Thoracic aorta (tissue), 2 donors: ENCODE measurements around the gene ZBTB16. TPM values are rescaled to one million over a fixed set of nuclear protein-coding genes. Genes with fewer than 3 reads are reported as not detected.
A peak's percentile ranks its signal among the peaks of the same experiment; 100 is the strongest.

Experiments used
- ATAC-seq: fragments of 150-250 bp; one replicate; pipeline ENCODE4 v1.8.0; 2017; ENCODE audit warnings: low read depth; ENCODE audit not compliant: insufficient number of reproducible peaks, low FRiP score
- DNase-seq: peaks from one replicate; pipeline ENCODE4 v3.0.0-alpha.2; 2020; ENCODE audit warnings: low spot score
- H3K27ac ChIP-seq, 2 donors: fragments of 200-600 bp; sonication (generic); 1 replicate in 1 of 2; 2 replicates in 1 of 2; pipeline ENCODE4 v1.5.1; 2016; ENCODE audit warnings: mild to moderate bottlenecking in 2 of 2, moderate library complexity in 2 of 2
- H3K27me3 ChIP-seq: fragments of 200-600 bp; sonication (generic); replicated peaks from 2 replicates; pipeline ENCODE4 v1.6.0; 2016; ENCODE audit warnings: mild to moderate bottlenecking; ENCODE audit not compliant: insufficient read depth
- H3K36me3 ChIP-seq: fragments of 200-600 bp; sonication (generic); one replicate; pipeline ENCODE4 v1.5.1; 2016
- H3K4me1 ChIP-seq, 2 donors: fragments of 200-600 bp; sonication (generic); 1 replicate in 1 of 2; 2 replicates in 1 of 2; pipeline versions ENCODE4 v1.5.1 to v1.6.0; 2016; ENCODE audit warnings: low read depth in 2 of 2, mild to moderate bottlenecking in 1 of 2; ENCODE audit not compliant: control insufficient read depth in 1 of 2
- H3K4me3 ChIP-seq: fragments of 200-600 bp; sonication (generic); 2 replicates; pipeline ENCODE4 v1.5.1; 2016; ENCODE audit warnings: mild to moderate bottlenecking
- H3K9me3 ChIP-seq: fragments of 200-600 bp; sonication (generic); 2 replicates; pipeline ENCODE4 v1.5.1; 2016
- total RNA-seq, 2 donors: library from RNA; depleted of rRNA; stranded (reverse); fragments of >200 nt; gene quantifications; one replicate each; pipeline versions ENCODE4 v1.1.0 to v1.2.3, GENCODE V29; 2016
- TF ChIP-seq, protein P1 (sequence below): fragments of 200-600 bp; sonication (generic); IDR thresholded peaks from one replicate; pipeline ENCODE4 v1.5.1; 2019; ENCODE audit warnings: antibody characterized with exemption

ZBTB16 gene
- total RNA-seq, 2 donors from 2014 or later, result 314 to 545 TPM

DNA sequence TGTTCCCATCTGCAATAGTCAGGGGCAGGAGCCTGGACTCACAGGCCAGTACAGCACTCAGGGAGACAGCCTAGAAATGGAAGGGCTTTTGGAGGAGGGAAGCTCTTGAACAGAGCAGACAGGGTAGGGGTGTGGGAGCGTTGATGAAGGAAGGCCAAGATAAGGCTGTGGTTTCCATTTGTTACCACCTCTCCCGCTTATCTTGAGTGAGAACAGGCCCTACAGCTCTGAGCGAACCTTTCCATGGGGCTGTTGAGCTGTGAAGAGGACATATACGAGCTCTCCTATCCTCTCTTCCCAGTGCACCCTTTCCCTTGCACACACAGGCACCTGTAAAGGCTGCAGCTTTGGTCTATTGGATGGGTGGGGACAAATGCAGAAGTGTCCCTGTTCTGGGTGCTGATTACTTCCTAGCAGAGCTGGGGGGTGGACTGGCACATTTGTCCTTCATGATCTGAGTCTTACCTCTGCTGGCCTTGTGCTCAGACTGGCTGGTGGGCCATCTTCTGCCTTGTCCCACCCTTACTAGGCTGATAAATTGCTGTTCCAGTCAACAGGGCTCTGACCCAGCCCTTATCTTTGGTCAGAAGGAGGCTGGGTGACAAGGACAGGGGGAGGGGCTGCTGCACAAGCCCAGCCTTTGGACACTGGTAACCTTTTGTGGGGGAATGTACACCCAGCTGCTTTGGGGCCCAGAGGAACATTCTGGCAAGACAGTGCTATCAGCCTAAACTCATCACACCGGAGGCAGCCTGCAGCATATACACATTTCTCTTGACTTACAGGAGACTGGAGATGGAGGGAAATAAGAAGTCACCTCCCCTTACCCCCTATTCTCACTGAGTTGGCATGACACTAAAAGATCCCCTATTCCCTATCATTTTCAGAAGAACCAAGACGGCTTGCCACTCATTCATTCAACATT, 156.6 kb downstream of the ZBTB16 start:
- H3K27me3 ChIP-seq, result no peaks in the 10 kb centered on the region
- peaks cover 25% of the 10 kb centered on the region for H3K36me3 ChIP-seq
- TF ChIP-seq, protein P1, sequence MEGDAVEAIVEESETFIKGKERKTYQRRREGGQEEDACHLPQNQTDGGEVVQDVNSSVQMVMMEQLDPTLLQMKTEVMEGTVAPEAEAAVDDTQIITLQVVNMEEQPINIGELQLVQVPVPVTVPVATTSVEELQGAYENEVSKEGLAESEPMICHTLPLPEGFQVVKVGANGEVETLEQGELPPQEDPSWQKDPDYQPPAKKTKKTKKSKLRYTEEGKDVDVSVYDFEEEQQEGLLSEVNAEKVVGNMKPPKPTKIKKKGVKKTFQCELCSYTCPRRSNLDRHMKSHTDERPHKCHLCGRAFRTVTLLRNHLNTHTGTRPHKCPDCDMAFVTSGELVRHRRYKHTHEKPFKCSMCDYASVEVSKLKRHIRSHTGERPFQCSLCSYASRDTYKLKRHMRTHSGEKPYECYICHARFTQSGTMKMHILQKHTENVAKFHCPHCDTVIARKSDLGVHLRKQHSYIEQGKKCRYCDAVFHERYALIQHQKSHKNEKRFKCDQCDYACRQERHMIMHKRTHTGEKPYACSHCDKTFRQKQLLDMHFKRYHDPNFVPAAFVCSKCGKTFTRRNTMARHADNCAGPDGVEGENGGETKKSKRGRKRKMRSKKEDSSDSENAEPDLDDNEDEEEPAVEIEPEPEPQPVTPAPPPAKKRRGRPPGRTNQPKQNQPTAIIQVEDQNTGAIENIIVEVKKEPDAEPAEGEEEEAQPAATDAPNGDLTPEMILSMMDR, result no peak
- H3K4me3 ChIP-seq, result no peak overlapping the region
- peaks cover 50 to 92% of the 10 kb centered on the region in 2 donors for H3K4me1 ChIP-seq
- H3K27ac ChIP-seq, result peak overlapping the region in 1 of 2 donors; percentile 13
- ATAC-seq, result no peak
- no peaks in the 10 kb centered on the region for H3K9me3 ChIP-seq
- DNase-seq, result no peak

DNA sequence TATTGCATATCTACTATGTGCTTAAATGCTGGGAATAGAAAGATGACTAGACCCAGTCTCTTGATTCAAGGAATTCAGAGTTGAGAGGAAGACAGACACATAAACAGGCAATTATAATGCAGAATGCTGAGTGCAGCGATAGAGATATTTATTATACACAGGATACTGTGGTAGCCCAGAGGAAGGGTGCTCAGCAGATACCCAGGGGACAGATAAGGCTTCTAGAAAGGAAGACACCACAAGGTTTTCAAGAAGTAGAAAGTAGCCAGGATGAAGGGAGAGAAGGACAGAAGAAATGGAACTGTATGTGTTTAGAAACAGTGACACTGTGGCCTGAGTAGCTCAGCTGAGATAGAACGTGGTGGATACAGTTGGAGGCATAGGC, 157.3 kb downstream of the ZBTB16 start:
- TF ChIP-seq, protein P1, result no peak
- H3K9me3 ChIP-seq, result no peaks in the 10 kb centered on the region
- peaks cover 24% of the 10 kb centered on the region for H3K36me3 ChIP-seq
- DNase-seq (no peak), ATAC-seq (no peak)
- peaks cover 50 to 93% of the 10 kb centered on the region in 2 donors for H3K4me1 ChIP-seq
- H3K27me3 ChIP-seq, result no peaks in the 10 kb centered on the region
- peak overlapping the region in 1 of 2 donors; percentile 7 for H3K27ac ChIP-seq
- H3K4me3 ChIP-seq, result no peak overlapping the region

DNA sequence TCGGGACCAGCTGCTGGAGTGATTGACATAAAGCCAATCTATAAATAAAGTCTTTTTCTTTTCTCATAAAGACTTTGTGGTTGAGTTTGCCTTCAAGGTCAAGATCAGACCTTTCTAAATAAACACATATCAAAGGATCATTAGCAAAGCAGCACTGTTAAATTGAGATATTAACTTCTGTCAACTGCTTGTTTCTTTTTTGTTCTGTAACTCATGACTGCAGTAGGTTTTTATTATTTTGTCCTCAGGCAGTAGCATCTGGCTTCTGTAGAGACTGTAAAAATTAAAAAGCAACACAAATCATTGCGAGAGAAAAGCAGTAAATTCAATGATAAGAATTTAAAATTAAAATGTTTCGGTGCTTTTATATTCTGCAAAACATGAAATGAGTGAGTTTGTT, 159.0 kb downstream of the ZBTB16 start:
- Histone ChIP-seq H3K27ac (peak overlapping the region in 1 of 2 donors; percentile 79), H3K4me1 (peaks cover 50 to 95% of the 10 kb centered on the region in 2 donors), H3K36me3 (peaks cover 25% of the 10 kb centered on the region), H3K27me3 (no peaks in the 10 kb centered on the region), H3K4me3 (no peak overlapping the region), H3K9me3 (no peaks in the 10 kb centered on the region)
- ATAC-seq, result no peak
- DNase-seq, result no peak
- TF ChIP-seq, protein P1, result no peak

DNA sequence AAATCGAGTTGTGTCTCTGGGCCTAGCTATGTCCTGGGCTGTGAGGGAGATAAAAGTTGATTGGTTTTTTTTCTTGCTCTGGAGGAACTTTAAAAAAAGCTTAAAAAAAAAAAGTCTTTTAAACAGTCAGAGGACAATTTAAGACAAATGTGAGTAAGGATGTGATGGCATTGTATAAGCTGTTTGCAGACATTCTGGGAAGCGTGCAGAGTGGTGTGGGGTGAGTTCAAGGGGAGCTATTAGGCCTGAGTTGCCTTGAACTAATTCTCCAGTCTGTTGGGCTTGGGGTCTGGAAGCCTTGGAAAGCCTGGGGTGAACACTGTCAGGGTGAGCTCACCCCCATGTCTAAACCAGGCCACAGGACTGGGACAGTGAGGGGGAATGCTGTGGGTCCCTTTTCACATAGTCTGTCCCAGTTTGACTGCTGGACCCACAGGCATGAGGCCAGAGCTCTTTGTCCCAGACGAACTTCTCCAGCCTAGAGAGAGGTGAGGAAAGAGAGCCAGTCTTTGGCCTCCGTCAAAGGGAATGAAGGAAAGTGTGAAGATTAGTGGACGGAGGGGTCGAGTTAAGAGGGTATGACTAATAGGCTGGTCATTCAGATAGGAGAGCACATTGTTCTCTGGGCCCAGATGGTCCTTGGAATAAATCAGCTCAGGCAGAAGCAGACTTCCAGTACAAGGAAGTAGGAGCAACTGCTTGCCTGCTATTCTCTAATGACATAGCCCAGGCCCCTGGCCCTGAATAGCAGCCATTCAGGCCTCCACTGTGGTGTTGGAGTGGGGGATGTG, 160.2 kb downstream of the ZBTB16 start:
- Histone ChIP-seq H3K4me1 (peaks cover 46 to 96% of the 10 kb centered on the region in 2 donors), H3K4me3 (no peak overlapping the region), H3K9me3 (no peaks in the 10 kb centered on the region), H3K36me3 (peaks cover 27% of the 10 kb centered on the region), H3K27me3 (no peaks in the 10 kb centered on the region), H3K27ac (peak overlapping the region; percentile 47 to 79)
- peak; percentile 91 for ATAC-seq
- DNase-seq, result no peak
- TF ChIP-seq, protein P1, result no peak

DNA sequence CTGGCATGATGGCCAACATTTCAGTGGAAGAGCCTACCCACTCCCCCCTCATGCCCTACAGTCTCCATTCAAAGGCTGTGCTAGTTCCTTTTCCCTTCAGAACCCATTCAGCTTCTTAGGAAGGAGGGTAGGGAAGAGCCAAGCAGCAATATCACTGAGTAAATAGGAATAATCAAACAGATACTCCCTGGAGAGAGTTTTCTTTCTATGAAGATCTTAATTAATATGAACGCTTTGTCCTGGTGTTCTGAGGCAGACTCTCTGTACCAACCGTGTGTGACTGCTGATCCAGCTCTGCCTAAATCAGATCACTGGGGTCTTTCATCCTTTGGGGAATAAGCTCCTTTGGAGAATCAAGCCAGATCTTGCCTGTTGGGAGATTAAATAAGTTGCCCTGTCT, 161.5 kb downstream of the ZBTB16 start:
- H3K4me3 ChIP-seq, result no peak overlapping the region
- no peak for DNase-seq
- H3K36me3 ChIP-seq, result peaks cover 25% of the 10 kb centered on the region
- H3K27ac ChIP-seq, result peak overlapping the region in 1 of 2 donors; percentile 21
- H3K4me1 ChIP-seq, result peaks cover 36 to 95% of the 10 kb centered on the region in 2 donors
- ATAC-seq, result no peak
- no peaks in the 10 kb centered on the region for H3K9me3 ChIP-seq
- H3K27me3 ChIP-seq, result no peaks in the 10 kb centered on the region
- TF ChIP-seq, protein P1, result no peak
